K562 (cell line): ENCODE measurements around the gene A1BG. TPM values are rescaled to one million over a fixed set of nuclear protein-coding genes. Genes with fewer than 3 reads are reported as not detected.

Experiments
- ARHGAP35 ChIP-seq: fragments of 450-650 bp; IDR thresholded peaks from 2 replicates; pipeline ENCODE4 v1.6.1; 2018; ENCODE audit not compliant: partially characterized antibody
- ARNT ChIP-seq, 2 experiments: fragments of 450-650 bp; IDR thresholded peaks; 2 replicates each; pipeline ENCODE4 v1.6.1; 2016; ENCODE audit warnings: mild to moderate bottlenecking in 1 of 2
- EP400 ChIP-seq: fragments of 450-650 bp; IDR thresholded peaks from 2 replicates; pipeline ENCODE4 v1.6.1; 2017; ENCODE audit warnings: antibody characterized with exemption, mild to moderate bottlenecking, moderate library complexity
- FOSL1 ChIP-seq: fragments of 200-800 bp; sonication (Bioruptor generic); conservative IDR thresholded peaks from 2 replicates; pipeline ENCODE4 v1.6.1; 2016; ENCODE audit warnings: missing genetic modification characterization, missing compliant biosample characterization
- FOXO4 ChIP-seq: fragments of 450-650 bp; formaldehyde crosslinking; IDR thresholded peaks from 2 replicates; pipeline ENCODE4 v1.4.0; 2020; ENCODE audit warnings: mild to moderate bottlenecking, moderate library complexity
- HDAC2 ChIP-seq: fragments of 450-650 bp; IDR thresholded peaks from 2 replicates; pipeline ENCODE4 v1.6.1; 2016; ENCODE audit warnings: mild to moderate bottlenecking
- KLF10 ChIP-seq: fragments of 250-450 bp; sonication (Bioruptor Pico); IDR thresholded peaks from 2 replicates; pipeline ENCODE4 v1.6.1; 2021; ENCODE audit warnings: matching md5 sums
- L3MBTL2 ChIP-seq: fragments of 450-650 bp; IDR thresholded peaks from 2 replicates; pipeline ENCODE4 v1.6.1; 2016; ENCODE audit warnings: mild to moderate bottlenecking, moderate library complexity
- MAFK ChIP-seq: IDR thresholded peaks from 2 replicates; pipeline ENCODE4 v1.6.1; 2011; ENCODE audit warnings: low read length, improper control_type of control experiment
- NFRKB ChIP-seq: fragments of 450-650 bp; IDR thresholded peaks from 2 replicates; pipeline ENCODE4 v1.6.1; 2016; ENCODE audit warnings: low read depth
- PHF8 ChIP-seq: fragments of 200-600 bp; sonication (generic); IDR thresholded peaks from 2 replicates; pipeline ENCODE4 v1.6.1; 2012; ENCODE audit warnings: mixed run types, mild to moderate bottlenecking, inconsistent platforms, low read length, moderate library complexity, borderline replicate concordance
- SAP30 ChIP-seq: fragments of 200-600 bp; sonication (generic); IDR thresholded peaks from 2 replicates; pipeline ENCODE4 v1.6.1; 2012; ENCODE audit warnings: borderline replicate concordance, low read depth, mild to moderate bottlenecking, moderate library complexity, low read length, control low read depth, inconsistent platforms; ENCODE audit not compliant: insufficient read depth, poor library complexity, severe bottlenecking
- SFPQ ChIP-seq: fragments of 200-400 bp; formaldehyde crosslinking; IDR thresholded peaks from 2 replicates; pipeline ENCODE4 v1.6.1; 2017; ENCODE audit warnings: mild to moderate bottlenecking, low read depth, low read length, moderate library complexity
- SUPT5H ChIP-seq: fragments of 450-650 bp; IDR thresholded peaks from 2 replicates; pipeline ENCODE4 v1.6.1; 2016
- ZBTB26 ChIP-seq: fragments of 450-650 bp; formaldehyde crosslinking; IDR thresholded peaks from 2 replicates; pipeline ENCODE4 v1.4.0; 2022; ENCODE audit warnings: missing genetic modification characterization
- ZC3H8 ChIP-seq: fragments of 450-650 bp; IDR thresholded peaks from 2 replicates; pipeline ENCODE4 v1.6.1; 2017
- ZNF263 ChIP-seq: sonication (generic); formaldehyde crosslinking; IDR thresholded peaks from 2 replicates; pipeline ENCODE4 v1.8.0; 2022; ENCODE audit warnings: mild to moderate bottlenecking, missing genetic modification reagents, borderline replicate concordance
- ZNF311 ChIP-seq: fragments of 250-450 bp; sonication (Bioruptor Pico); IDR thresholded peaks from 2 replicates; pipeline ENCODE4 v1.4.0; 2020; ENCODE audit warnings: mild to moderate bottlenecking, moderate library complexity
- ZNF384 ChIP-seq: IDR thresholded peaks from 2 replicates; pipeline ENCODE4 v1.6.1; 2012; ENCODE audit warnings: low read depth, low read length, improper control_type of control experiment
- polyA plus RNA-seq, 8 experiments: library from polyadenylated mRNA; depleted of rRNA in 4 of 8; stranded (reverse) in 5 of 8; unstranded in 3 of 8; fragments of >200 nt; fragmentation: Nextera tagmentation in 2 of 8; fragmentation: Illumina TruSeq in 1 of 8; extraction: Ambion mirVana in 2 of 8; extraction: Trizol in 1 of 8; gene quantifications; 2 replicates each; pipeline versions ENCODE4 v1.2.1 to v1.2.3, GENCODE V29; 2011 to 2014; ENCODE audit warnings: inconsistent platforms in 1 of 8, missing spikeins in 1 of 8
- total RNA-seq, 7 experiments: library from RNA; depleted of rRNA in 6 of 7; stranded (reverse); fragments of >200 nt in 6 of 7; fragmentation: Illumina TruSeq in 2 of 7; extraction: Trizol in 2 of 7; gene quantifications; 2 replicates each; pipeline versions ENCODE4 v1.2.1 to v1.2.3, GENCODE V29; 2011 to 2021; ENCODE audit warnings: low replicate concordance in 1 of 7
- TF ChIP-seq, protein P1 (sequence below): sonication (generic); formaldehyde crosslinking; IDR thresholded peaks from 2 replicates; pipeline ENCODE4 v1.8.1; 2023; ENCODE audit warnings: mild to moderate bottlenecking, missing genetic modification reagents, moderate library complexity
- TF ChIP-seq, protein P2 (sequence below): fragments of 450-650 bp; formaldehyde crosslinking; IDR thresholded peaks from 2 replicates; pipeline ENCODE4 v1.4.0; 2020; ENCODE audit warnings: mild to moderate bottlenecking, moderate library complexity

A1BG gene
- total and polyA plus RNA-seq, 9 of the 15 experiments (the other 6 are each of a cell fraction or from before 2014, with no cell fraction given), result 0.10 to 19.8 (median 2.6) TPM

- TF ChIP-seq FOXO4 (CRISPR knock-in tag), result no peak
- peak; percentile 46; the same call in 1 of the 2 replicates for TF ChIP-seq NFRKB
- TF ChIP-seq ARNT (IDR thresholded peaks at IDR 0.05), result 0 out of 4 replicates have a peak, but pooled peaks of 1 of the 2 experiments have one; percentile 8
- peak; percentile 94; the same call in 1 of the 2 replicates for TF ChIP-seq ZBTB26 (CRISPR knock-in tag)
- peak; percentile 65; the same call in 1 of the 2 replicates for TF ChIP-seq ZNF263 (CRISPR knock-in tag)
- TF ChIP-seq L3MBTL2, result peak; percentile 65
- peak; percentile 97 for TF ChIP-seq PHF8
- peak; percentile 76 for TF ChIP-seq HDAC2
- TF ChIP-seq ZNF311 (CRISPR knock-in tag), result no peak
- no peak for TF ChIP-seq MAFK
- no peak for TF ChIP-seq FOSL1
- no peak for TF ChIP-seq ARHGAP35
- TF ChIP-seq, protein P1, sequence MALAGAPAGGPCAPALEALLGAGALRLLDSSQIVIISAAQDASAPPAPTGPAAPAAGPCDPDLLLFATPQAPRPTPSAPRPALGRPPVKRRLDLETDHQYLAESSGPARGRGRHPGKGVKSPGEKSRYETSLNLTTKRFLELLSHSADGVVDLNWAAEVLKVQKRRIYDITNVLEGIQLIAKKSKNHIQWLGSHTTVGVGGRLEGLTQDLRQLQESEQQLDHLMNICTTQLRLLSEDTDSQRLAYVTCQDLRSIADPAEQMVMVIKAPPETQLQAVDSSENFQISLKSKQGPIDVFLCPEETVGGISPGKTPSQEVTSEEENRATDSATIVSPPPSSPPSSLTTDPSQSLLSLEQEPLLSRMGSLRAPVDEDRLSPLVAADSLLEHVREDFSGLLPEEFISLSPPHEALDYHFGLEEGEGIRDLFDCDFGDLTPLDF (CRISPR knock-in tag), result peak; percentile 53; the same call in 1 of the 2 replicates
- TF ChIP-seq EP400, result peak; percentile 96
- TF ChIP-seq SUPT5H, result peak; percentile 99
- TF ChIP-seq, protein P2, sequence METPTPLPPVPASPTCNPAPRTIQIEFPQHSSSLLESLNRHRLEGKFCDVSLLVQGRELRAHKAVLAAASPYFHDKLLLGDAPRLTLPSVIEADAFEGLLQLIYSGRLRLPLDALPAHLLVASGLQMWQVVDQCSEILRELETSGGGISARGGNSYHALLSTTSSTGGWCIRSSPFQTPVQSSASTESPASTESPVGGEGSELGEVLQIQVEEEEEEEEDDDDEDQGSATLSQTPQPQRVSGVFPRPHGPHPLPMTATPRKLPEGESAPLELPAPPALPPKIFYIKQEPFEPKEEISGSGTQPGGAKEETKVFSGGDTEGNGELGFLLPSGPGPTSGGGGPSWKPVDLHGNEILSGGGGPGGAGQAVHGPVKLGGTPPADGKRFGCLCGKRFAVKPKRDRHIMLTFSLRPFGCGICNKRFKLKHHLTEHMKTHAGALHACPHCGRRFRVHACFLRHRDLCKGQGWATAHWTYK (CRISPR knock-in tag), result 0 out of 2 replicates have a peak, but pooled peaks have one; percentile 53
- peak; percentile 89 for TF ChIP-seq SAP30
- TF ChIP-seq ZC3H8, result no peak
- no peak for TF ChIP-seq SFPQ
- no peak for TF ChIP-seq KLF10 (CRISPR knock-in tag)
- no peak for TF ChIP-seq ZNF384
Observed at GRCh38 chr19:58305065-58305931, 48.0 kb downstream of the A1BG start, which contains the start of gene ERVK3-1 (continued).
